K562 (cell line): ENCODE results near the gene MYADML2.

Source experiments
- AFF4 ChIP-seq: sonication (generic); formaldehyde crosslinking; IDR thresholded peaks from 2 replicates; pipeline ENCODE4 v1.8.0; 2023; ENCODE audit warnings: mild to moderate bottlenecking, missing genetic modification reagents
- BMI1 ChIP-seq: fragments of 150-350 bp; IDR thresholded peaks from 2 replicates; pipeline ENCODE4 v1.6.1; 2014; ENCODE audit warnings: low read length
- CREB1 ChIP-seq, 2 experiments: sonication (generic) in 1 of 2; formaldehyde crosslinking in 1 of 2; IDR thresholded peaks; 2 replicates each; pipeline versions ENCODE4 v1.6.1 to v1.8.0; 2012 to 2022; ENCODE audit warnings: inconsistent platforms in 1 of 2, mild to moderate bottlenecking in 1 of 2, missing genetic modification reagents in 1 of 2, moderate library complexity in 1 of 2
- CTCF ChIP-seq, 3 experiments: IDR thresholded peaks in 2 of 3; conservative IDR thresholded peaks in 1 of 3; 2 replicates each; pipeline ENCODE4 v1.5.1; 2011 to 2012; ENCODE audit warnings: low read length in 3 of 3, mild to moderate bottlenecking in 3 of 3, control low read depth in 2 of 3, improper control_type of control experiment in 1 of 3, inconsistent platforms in 1 of 3, low read depth in 1 of 3, mixed read lengths in 1 of 3, moderate library complexity in 1 of 3; ENCODE audit not compliant: insufficient read depth in 2 of 3
- FOXA1 ChIP-seq: fragments of 450-650 bp; IDR thresholded peaks from 2 replicates; pipeline ENCODE4 v1.6.1; 2016; ENCODE audit warnings: mild to moderate bottlenecking, borderline replicate concordance
- HMBOX1 ChIP-seq: sonication (generic); IDR thresholded peaks from 2 replicates; pipeline ENCODE4 v1.6.1; 2016
- MLX ChIP-seq, 2 experiments: fragments of 450-650 bp in 1 of 2; sonication (generic) in 1 of 2; formaldehyde crosslinking; conservative IDR thresholded peaks; 2 replicates each; pipeline versions ENCODE4 v1.4.0 to v1.8.1; 2020 to 2022; ENCODE audit warnings: mild to moderate bottlenecking in 1 of 2, missing genetic modification reagents in 1 of 2
- MTA3 ChIP-seq: fragments of 450-650 bp; formaldehyde crosslinking; IDR thresholded peaks from 2 replicates; pipeline ENCODE4 v1.6.1; 2017; ENCODE audit warnings: mild to moderate bottlenecking, borderline replicate concordance
- POLR2AphosphoS5 ChIP-seq: IDR thresholded peaks from 2 replicates; pipeline ENCODE4 v1.6.1; 2011; ENCODE audit warnings: mild to moderate bottlenecking, low read depth, low read length, moderate library complexity; ENCODE audit not compliant: control insufficient read depth, insufficient read depth
- PURB ChIP-seq: sonication (generic); formaldehyde crosslinking; IDR thresholded peaks from 2 replicates; pipeline ENCODE4 v1.9.0; 2021; ENCODE audit warnings: low read depth, mild to moderate bottlenecking, missing genetic modification reagents
- SAFB ChIP-seq: fragments of 200-400 bp; formaldehyde crosslinking; IDR thresholded peaks from 2 replicates; pipeline ENCODE4 v1.6.1; 2017; ENCODE audit warnings: low read depth, low read length, borderline replicate concordance
- SIN3A ChIP-seq, 2 experiments: fragments of 150-350 bp in 1 of 2; IDR thresholded peaks; 2 replicates each; pipeline ENCODE4 v1.6.1; 2011 to 2016; ENCODE audit warnings: borderline replicate concordance in 2 of 2, low read depth in 2 of 2, low read length in 2 of 2, mild to moderate bottlenecking in 2 of 2, moderate library complexity in 2 of 2; ENCODE audit not compliant: control insufficient read depth in 1 of 2
- ZBTB33 ChIP-seq: sonication (generic); formaldehyde crosslinking; IDR thresholded peaks from 2 replicates; pipeline ENCODE4 v1.8.1; 2023; ENCODE audit warnings: mild to moderate bottlenecking, missing genetic modification reagents
- ZNF324 ChIP-seq: fragments of 250-450 bp; sonication (Bioruptor Pico); IDR thresholded peaks from 2 replicates; pipeline ENCODE4 v1.4.0; 2020; ENCODE audit warnings: mild to moderate bottlenecking

- TF ChIP-seq POLR2AphosphoS5 = no peak
- no peak for TF ChIP-seq AFF4 (CRISPR knock-in tag)
- TF ChIP-seq HMBOX1 = no peak
- no peak for TF ChIP-seq SIN3A (IDR thresholded peaks at IDR 0.05; ENCODE audit: borderline replicate concordance in 2 of 2, control insufficient read depth in 1 of 2, low read depth in 2 of 2, low read length in 2 of 2)
- TF ChIP-seq SAFB = no peak
- no peak for TF ChIP-seq MTA3
- no peak for TF ChIP-seq ZNF324 (CRISPR knock-in tag)
- TF ChIP-seq ZBTB33 (CRISPR knock-in tag) = peak; percentile 52
- TF ChIP-seq BMI1 = no peak
- TF ChIP-seq PURB (CRISPR knock-in tag) = no peak
- TF ChIP-seq CTCF (IDR thresholded peaks at IDR 0.05 in 2 of 3, conservative IDR thresholded peaks at IDR 0.05 in 1 of 3; ENCODE audit: insufficient read depth in 2 of 3, low read depth in 1 of 3, low read length in 3 of 3) = no peak
- no peak for TF ChIP-seq FOXA1
- no peak for TF ChIP-seq MLX (CRISPR knock-in tag; conservative IDR thresholded peaks at IDR 0.05)
- TF ChIP-seq CREB1 (IDR thresholded peaks at IDR 0.05) = no peak
- TF ChIP-seq CREB1 (CRISPR knock-in tag; IDR thresholded peaks at IDR 0.05) = no peak
Observed at GRCh38 chr17:81905424-81905875, 41.6 kb downstream of the MYADML2 start.
